GM21737 (cell line): Measurements from ENCODE around the gene KRTAP5-6.

Experiments used
- ATAC-seq: cut with Tn5 transposase; IDR thresholded peaks from one replicate; pipeline ENCODE4 v1.9.1; 2021; ENCODE audit warnings: mild to moderate bottlenecking, moderate library complexity; ENCODE audit not compliant: unreplicated experiment

The KRTAP5-6 gene

DNA sequence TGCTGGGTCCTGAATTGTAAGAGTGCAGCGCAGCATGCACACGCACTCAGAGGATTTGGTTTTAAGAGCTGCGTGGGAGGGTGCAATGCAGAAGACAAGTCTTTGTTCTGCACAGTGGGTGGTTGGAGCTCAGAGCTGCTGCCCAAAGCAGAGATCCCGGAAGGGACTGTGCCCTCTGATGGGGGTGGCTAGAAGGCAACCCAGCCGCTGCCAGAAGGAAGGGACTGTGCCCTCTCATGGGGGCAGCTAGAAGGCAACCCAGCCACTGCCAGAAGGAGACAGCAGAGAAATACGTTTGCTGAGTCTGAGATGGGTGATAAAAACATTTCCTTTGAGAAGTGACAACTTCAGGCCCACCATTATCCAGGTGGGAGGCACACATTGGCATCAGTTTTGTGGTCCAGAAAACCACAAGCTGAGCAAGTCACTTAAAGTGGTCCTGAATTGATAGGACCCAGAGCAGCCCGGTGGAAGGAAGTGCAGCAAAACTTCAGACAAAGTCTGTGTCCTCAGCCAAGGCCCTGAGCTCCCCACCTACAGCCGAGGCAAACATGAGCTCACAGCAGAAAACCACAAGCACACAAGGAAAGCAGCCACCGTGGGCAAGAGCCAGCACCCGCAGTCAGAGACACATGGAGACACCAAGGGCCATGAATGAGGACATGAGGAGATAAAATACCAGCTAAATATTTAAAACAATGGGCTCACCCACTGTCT, 4.3 kb downstream of the KRTAP5-6 start:
- no peak for ATAC-seq

DNA sequence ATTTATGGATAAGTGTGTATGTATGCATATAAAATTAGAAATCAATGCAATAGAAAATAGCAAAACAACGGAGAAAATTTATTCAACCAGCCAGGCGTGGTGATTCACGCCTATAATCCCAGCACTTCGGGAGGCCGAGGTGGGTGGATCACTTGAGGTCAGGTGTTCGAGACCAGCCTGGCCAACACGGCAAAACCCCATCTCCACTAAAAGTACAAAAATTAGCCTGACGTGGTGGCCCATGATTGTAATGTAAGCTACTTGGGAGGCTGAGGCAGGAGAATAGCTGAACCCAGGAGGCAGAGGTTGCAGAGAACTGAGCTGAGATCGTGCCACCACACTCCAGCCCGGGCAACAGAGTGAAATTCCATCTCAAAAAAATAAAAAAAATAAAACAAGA, 5.5 kb downstream of the KRTAP5-6 start:
- ATAC-seq = no peak

DNA sequence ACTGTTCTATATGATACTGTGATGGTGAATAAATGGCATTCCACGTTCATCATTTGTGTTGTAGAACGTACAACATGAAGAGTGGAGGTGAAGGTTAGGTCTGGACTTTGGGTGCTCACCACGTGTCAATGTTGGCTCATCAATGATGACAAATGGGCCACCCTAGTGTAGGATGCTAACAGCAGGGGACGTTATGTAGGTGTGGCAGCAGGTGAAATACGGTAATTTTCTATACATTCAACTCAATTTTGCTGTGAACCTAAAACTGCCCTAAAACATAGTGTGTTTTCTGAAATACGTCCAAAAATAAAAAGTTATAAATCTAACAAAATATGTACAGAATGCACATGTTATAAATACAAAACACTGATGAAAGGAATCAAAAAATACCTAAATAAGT, 6.2 kb downstream of the KRTAP5-6 start:
- ATAC-seq = no peak

DNA sequence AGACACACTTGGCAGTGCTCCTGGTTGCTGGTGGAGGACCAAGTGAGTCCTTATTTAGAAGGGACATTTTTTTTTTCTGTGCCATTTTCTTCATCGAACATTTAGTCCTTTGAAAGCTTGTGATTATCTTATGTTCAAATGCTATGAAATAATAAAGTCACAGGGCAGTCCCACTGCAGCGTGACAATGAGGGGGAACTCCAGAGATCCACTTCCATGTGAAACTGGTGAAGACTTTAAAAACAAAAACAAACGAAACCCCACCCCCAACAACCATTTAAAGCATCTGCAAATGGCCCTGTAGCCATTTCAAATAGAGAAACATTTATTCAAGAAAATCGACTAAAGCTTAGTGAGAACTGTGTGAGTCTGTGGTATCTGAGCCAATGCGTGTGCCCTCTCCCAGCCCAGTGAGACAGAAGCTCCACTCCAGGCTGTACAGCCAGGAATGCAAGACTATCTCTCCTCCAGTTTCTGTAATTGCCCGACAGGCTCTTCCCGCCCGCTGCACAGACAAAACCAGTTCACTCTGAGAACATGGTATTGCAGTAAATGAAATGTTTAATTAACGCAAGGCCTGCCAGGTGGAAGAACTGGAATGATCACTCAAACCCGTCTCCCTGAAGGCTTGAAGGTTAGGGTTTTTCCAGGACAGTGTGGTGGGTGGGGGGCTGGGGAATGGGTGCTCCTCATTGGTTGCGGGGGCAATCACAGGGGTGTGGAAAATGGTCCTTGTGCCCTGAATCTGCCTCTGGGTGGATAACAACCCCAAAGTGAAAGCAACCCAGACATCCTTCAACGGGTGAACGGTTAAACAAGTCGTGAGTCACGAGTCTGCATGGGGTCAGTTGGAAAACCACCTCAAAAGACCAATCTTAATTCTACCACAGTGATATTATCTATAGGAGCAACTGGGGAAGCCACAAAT, 8.4 kb downstream of the KRTAP5-6 start:
- ATAC-seq = no peak

DNA sequence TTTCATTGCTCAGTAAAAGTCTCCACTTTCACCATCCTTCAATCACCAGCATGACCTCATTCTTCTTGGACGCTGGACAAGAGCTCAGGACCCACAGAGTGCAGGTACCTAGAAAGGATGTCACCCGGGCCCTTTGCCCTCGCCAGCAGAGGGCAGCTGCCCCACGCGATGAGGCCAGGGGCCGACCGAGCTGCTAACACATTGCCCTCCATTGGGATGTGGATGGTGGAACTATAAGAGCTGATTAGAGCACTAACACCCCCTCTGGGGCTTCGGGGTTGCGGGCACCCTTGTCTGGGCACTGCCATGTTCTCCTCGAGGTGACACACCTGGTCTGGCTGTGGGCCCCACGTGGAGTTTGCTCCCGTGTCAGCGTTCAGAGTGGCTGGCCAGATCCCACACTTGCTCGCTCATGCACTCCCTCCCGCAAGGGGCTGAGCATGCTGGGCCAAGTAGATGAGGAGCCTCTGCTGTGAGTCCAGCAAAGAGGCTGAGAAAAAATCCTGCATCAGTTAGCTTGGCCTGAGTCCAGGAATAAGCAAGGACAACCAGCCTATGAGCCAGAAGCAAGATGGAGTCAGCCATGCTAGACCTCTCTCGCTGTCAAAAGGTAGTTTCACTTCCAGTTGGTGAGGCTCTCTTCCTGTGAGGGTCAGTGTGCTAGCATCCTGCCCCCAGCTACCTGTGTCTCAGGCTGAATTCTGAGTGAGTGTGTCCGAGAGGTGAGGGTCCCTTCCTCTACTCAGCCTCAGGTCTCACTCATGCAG, 9.8 kb downstream of the KRTAP5-6 start:
- no peak for ATAC-seq

DNA sequence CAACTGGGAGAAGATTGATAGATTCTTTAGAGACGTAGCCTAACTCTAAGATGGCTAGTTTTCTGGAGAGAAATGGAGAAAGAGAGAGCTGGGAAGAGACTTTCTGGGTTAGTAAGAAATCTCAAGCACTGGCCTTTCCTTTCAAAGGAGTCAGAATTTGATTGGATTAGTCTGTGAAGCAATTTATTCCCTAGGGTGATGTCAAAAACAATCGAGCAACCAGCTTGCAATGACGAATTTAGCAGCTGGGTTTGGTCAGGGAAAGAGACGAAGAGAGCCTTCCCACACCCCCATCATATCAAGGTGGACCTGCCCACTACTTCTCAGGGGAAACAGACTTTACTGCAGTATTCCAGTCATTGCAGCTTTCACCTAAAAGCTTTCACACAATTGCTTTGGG, 10.8 kb downstream of the KRTAP5-6 start:
- no peak for ATAC-seq

DNA sequence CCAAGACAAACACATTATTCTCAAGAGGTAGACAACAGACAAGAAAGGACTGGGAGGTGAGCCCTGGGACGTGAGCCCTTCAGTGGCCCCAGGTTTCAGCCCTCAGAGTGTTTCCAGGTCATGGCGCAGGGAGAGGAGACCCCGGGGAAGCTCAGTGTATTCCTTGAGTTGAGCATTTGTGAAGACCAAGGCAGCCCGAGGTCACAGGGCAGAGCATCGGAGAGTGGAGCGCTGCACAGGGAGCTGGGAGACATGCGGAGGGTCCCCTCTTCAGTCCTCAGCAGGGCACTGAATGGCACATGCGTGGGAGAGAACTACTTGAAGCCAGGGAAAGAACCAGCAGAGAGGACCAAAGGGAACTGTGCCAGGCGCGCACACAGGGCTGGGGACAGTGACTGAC, 11.7 kb downstream of the KRTAP5-6 start:
- ATAC-seq = no peak

DNA sequence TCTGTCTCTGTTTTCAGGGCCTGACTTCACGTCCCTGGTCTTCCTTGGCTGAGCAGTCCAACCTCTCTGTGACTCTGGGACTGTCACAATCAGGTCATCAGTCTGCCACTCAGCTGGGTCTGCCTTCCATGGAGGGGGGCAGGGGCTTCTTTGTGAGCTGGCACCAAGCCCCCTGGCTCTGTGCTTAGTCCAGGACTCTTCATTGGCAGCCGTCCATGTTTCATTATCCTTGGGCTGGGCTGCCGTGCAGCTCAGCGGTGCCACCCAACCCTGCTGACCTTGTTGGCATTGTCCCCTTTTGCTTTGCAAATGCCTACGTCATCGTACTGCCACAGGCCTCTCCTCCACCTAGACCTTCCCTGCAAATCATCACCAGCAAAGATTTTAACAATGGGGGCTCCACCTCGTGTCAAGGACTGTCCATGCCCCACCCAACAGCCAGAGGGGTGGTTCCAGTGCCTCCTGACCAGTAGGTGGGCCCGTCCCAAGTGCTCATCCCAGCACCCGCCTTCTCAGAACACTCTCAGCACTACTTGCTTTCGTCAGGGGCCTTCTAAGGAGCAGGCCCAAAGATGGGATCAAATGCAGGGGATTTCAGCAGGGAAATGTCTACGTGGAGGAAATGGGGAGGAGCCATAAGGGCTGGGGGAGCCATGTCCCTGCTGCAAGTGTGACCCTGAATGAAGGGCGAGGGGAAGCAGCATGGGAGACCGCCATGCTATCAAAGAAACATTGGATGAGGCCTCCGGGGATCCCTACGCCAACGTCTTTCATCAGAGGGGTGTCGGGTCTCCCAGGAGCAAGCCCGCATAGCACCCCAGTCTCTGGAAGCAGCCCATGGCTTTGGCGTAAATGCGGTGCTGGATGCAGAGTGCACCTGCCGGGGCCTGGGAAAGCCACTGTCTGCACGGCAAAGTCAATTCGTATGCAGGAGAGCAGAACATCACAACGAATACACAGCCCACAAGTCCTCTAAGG, 18.2 kb downstream of the KRTAP5-6 start:
- ATAC-seq = no peak

DNA sequence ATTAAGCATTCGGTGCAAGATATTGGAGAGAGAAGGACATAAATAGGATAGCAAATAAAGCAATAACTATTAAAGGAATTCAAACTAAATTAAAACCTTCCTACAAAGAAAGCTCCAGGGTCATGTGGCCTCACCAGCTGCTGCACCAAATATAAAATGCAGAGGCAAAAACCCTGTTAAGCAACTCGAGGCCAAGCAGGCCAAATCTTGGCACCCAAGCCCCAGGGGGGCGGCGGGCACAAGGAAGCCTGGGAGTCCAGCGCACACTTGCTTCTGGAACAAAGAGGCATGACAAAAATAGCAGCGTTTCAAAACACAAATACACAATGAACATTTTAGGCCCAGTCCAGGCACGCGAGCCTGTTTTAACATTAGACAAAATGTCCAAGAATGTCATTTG, 20.8 kb downstream of the KRTAP5-6 start:
- no peak for ATAC-seq

DNA sequence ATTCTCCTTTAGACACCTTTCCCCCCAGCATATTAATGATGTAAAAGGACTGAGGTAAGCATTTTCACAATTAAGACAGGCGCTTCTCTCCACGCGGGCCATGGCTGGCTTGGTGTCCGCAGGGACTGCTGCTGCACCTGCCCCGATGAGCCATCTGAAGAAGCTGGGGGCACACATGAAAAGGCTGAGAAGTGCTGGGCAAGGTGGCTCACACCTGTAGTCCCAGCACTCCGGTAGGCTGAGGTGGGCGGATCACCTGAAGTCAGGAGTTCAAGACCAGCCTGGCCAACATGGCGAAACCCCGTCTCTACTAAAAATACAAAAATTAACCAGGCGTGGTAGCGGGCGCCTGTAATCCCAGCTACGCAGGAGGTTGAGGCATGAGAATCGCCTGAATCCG, 21.3 kb downstream of the KRTAP5-6 start:
- ATAC-seq = no peak

DNA sequence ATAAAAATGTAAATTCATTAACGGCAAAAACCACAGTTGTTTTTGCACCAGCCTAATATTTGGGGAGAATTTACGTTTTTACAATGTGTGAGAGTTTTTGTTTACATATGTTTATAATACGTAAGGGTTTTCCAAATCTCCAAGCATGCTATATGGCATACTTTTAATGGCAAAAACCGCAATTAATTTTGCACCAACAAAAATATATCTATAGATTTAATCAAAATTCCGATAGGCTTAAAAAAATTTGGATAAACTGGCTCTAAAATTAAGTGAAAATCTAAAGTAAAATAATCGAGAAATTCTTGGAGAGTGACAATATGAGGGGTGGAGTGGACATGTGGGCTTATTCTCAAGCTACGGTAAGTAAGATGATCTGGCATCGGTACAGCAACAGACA, 22.8 kb downstream of the KRTAP5-6 start:
- ATAC-seq = no peak

DNA sequence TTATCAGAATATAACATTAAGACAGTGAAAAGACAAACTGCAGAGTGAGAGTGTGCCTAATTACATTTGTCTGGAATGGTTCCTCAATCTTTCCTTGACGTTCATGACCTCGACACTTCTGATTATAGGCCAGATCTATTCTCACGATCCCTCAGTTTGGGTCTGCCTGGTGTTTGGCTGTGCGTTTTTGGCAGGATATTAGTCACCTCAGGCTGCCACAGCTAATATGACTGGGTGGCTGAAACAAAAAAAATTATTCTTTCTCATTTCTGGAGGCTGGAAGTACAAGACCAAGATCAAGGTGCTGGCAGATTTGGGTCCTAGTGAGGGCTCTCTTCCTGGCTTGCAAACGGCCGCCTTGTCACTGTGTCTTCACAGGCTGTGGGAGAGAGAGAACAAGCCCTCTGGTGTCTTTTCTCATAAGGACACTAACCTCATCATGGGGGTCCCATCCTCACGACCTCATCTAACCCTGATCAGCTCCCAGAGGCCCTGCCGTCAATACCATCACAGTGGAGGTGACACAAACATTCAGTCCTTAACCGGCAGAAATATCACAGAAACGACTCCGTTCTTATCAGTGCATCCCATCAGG, 30.2 kb downstream of the KRTAP5-6 start:
- ATAC-seq = no peak

DNA sequence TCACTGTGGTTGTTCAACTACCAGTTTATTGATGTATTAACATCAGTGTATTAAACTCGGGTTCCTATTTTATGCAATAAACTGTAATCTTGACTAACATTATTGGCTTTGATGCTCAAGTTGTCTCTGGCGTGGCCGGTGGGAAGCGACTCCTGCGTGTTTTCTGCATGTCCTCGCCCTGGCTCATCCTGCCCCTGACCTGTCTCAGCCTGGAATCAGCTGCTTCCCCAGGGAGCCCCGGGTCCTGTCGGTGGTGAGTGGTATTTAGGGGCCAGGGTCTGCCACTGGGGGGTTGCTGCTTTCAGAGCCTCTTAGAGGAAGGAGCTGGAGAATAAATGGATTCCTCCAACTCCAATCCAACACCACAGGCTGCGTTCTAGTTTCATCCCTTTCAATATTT, 30.9 kb downstream of the KRTAP5-6 start:
- no peak for ATAC-seq

DNA sequence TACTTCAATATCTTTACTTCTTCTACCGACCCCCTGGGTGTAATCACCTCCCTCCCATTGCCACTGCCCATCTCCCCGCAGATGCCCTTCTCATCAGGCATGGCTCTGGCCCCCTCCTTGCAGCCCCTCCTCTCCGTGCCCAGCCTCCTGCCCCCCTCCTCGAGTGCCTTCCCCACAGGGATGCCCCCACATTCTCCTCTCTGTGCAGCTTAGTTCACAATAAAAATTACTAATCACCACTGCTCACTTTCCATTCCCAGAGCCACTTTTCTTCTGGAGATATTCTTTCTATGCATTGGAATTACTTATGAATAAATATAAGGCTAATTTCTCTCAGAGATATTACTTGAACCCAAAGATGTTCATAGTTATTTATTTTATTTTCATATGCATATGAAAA, 31.3 kb downstream of the KRTAP5-6 start:
- no peak for ATAC-seq

DNA sequence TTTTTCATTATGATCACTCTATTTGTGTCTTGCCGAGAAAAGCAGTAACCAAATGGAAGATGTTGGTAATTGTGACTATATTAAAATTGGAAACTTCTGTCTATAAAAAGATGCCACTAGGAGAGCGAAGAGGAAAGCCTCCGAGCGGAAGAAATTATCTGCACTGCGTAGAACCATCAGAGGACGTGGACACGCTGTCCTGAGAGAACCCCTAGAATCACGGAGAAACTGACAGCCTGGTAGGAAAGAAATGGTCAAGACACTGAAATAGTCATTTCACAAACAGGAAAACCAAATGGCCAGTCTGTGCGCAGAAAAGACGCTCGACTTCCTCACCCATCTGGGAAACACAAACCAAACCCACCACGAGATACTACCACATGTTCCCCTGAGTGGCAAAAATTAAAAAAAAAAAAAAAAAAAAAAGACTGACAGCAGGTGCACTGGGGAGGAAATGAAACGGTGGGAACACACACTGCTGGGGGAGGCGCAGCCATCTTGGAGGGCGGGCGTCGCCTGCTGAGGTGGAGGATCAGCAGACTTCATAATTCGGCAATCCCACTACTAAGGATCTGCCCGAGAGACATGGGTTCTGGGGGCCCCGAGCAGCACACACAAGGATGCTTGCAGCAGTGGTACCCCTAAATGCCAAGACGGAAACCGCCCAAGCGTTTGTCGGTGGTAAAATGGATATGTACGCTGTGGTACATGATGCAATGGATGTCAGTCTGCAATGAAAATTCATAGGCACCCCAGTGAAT, 32.1 kb downstream of the KRTAP5-6 start:
- no peak for ATAC-seq

DNA sequence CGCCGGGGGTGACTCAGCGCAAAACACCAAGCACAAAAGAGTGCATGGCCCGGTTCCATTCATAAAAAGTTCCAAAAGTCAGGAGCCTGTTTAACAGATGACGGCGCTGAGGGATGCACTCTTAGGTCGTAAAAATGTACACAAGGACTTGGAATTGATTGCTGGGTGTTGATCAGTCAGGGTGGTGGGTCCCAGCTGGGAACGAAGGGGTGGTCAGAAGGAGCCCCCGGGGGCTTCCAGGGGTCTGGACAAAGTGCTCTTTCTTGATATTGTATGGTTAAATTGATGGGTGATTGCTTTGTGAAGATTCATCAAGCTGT, 32.7 kb downstream of the KRTAP5-6 start:
- ATAC-seq = no peak

DNA sequence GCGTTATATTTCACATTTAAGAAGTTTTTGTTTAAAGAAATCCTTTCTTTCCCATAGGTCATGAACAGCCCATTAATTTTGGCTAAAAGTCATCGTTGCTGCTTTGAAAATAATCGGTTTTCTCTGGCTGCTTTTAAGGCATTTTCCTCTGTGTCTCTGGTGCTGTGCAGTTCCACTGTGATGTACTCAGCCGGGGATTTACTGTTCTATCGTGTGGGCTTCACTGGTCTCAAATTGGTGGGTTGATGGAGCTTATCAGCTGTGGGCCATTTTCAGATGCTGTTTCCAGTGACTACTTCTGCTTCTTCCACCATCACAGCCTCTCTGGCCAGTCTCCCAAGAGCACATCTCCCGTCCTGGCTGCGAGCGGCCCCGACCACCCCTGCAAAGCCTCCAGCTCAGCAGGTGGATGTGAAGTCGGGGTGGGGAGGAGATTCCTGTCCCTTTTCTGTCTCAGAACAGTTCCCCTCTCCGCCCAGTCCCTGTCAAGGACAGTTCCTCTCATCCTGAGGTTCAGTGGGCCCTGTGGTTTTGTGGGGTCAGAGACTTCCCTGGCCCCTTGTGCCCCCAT, 33.1 kb downstream of the KRTAP5-6 start:
- no peak for ATAC-seq

DNA sequence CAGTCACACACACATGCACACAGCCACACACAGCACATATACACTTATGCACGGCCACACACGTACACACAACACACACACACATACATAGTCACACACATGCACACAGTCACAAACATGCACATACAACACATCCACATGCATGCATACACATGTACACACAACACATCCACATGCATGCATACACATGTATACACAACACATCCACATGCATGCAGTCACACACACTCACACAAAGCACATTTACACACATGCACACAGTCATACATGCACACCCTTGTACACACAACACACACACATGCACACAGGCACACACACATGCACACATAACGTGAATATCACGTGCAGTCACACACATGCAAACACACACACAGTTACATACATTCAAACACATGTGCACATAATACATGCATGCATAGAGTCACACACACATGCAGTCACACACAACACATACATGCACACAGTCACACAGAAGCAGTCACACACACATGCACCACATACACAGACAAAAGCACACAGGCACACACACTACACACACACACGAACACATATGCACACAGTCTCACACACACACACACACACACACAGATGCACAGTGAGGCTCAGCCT, 34.6 kb downstream of the KRTAP5-6 start:
- no peak for ATAC-seq
